ENCODE data around the gene SET.

Gene SET

DNA sequence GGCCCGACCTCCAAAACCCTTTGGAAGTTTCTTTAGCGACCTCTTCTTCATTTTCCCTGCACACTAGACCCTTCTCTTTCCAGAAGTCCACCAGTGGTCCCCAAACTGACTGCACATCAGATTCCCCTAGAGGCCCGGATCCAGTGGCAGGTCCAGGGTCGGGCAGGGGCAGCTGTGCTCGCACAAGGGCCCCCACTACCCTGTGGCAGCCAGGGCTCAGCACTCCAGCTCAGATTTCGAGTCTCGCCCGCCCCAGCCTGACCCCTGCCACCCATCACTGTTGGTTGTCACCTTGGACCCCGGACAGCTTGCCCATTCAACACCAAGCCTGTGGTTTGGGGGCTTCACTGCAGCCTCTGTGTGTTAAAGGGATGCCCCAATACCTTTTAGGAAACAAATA is 42.7 kb downstream of the SET start:
- DNase-seq: no peak

DNA sequence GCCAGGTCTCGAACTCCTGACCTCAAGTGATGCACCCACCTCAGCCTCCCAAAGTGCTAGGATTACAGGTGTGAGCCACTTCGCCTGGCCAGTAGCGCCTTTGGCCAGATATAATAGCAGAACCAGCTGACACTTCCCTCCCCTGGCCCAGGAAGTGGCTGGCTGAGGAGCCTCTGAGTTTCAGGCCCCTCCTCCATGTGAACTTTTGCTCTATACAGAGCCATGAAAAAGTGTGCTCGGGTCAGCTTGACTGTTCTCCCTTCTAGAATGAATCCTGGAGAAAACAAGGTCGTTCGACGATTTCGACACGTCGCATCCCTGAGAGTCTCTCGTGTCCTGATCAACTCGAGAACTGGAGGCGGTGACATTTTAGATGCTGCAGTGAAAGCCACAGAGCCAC is 43.6 kb downstream of the SET start:
- no peak for DNase-seq

DNA sequence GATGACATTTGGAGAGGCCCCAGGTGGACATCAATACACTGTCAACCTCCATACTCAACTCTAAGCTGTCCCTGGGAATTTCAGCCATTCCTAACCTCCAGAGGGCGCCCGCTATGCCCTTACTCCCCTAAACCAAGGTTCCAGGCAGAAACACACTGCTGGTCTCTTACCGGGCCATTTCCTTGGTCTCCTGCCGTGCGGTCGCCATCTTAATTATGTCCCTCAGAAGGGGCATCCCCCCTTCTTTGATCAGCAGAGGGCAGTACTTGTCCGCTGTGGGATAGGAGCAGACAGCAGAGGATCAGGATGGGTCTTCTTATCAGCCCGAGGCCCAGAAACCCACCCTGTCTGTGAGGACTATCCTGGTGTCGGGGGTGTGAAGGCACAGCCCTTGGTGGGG is 44.2 kb downstream of the SET start:
- peak; percentile 86 for DNase-seq

DNA sequence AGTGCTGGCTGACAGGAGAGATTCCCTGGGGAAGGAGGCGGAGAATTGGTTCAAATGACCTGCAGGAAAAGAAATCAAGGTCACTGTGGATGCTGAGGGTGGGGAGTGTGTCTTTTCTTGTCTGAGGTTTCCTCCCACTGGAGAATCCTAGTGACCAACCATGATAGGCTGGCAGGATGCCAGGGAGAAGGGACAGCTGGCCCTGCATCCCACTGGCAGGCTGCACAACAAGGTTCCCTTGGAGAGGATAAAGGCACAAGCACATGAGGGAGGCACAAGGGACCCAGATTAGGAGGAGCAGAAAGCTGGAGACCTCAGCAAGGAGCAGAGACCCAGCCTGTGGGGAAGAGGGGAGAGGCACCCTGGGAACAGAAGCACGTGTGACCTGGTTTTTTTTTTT is 46.4 kb downstream of the SET start:
- DNase-seq: no peak

DNA sequence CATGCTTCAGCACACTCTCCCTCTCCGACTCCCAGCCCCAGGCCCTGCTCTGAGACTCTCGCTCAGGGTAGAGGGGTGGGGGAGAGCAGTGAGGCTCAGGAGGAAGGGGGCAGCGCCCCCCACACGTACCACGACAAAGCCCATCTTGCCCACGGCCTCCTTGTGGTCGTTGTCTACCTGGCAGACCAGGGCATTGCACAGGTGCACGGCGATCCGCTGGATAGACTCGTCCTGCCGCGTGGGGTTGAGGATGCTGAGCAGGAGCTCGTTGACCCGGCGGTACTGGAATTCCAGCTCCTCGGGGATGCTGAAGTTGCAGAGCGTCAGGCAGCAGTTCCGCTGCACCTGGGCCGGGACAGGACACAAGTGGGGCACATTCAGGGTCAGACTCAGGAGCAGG is 53.4 kb downstream of the SET start:
- DNase-seq: no peak

DNA sequence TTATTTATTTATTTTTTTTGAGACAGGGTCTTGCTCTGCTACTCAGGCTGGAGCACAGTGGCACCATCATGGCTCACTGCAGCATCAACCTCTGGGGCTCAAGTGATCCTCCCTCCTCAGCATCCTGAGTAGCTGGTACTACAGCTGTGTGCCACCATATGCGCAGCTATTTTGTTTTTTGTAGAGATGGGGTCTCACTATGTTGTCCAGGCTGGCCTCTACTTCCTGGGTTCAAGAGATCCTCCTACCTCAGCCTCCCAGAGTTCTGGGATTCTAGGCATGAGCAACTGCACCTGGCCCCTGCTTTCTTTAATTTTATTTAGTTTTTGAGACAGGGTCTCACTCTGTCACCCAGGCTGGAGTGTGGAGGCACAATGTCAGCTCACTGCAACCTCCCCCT is 54.4 kb downstream of the SET start:
- DNase-seq: no peak

All from fibroblast of skin of back (primary cell).